OCI-LY1 (cell line): ENCODE measurements around the gene EPHB2.

Experiments used
- EZH2 ChIP-seq: fragments of 200-600 bp; sonication (generic), shearing (Covaris generic); IDR thresholded peaks from 2 replicates; pipeline ENCODE4 v1.8.0; 2017; ENCODE audit warnings: borderline replicate concordance, mixed run types, mild to moderate bottlenecking, antibody characterized with exemption, low read length, moderate library complexity, mixed read lengths
- TF ChIP-seq, protein P1 (sequence below): fragments of 200-600 bp; sonication (generic), shearing (Covaris generic); IDR thresholded peaks from 2 replicates; pipeline ENCODE4 v1.5.1; 2017; ENCODE audit warnings: mild to moderate bottlenecking, antibody characterized with exemption, low read length, moderate library complexity, mixed read lengths

DNA sequence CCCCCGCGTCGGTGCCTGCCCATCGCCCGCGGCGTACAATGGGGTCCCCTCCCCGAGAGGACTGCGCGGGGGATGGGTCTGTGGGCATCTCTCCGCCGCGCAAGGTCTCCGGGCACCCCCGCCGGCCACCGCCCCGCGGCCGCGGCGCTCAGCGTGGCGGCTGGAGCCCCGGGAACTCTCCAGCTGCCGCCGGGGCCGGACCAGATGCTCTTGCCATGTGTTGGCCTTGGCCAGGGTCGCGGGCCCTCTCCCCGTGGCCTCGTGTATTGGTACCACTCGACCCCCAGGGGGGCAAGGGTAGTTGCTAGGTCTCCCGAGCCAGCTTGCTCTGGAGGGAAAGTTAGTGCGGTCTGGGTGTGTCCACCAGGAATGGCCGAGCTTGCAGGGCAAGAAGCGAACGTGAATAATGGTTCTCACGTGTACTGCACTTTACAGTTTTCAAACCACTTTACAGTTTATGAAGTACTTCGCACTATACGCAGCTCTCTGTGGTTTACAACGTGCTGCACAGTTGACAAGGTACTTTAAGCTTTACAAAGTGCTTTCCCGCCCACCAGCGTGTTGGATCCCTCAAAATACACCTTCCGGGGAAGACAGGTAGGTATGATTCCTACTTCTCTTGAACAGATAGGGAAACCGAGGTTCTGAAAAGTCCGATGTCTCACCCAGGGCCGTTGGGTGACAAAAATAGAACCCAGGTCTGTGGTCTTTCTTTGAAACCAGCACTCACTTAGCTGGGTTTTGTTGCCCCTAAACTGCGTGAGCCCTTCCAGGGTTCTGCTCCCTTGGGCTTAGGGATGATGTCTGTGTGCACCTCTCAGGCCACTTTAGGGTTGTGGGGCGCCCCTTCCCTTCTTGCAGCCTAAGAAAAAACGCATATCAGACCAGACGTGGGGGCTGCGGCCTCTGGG is 1.2 kb downstream of the EPHB2 start:
- TF ChIP-seq, protein P1, sequence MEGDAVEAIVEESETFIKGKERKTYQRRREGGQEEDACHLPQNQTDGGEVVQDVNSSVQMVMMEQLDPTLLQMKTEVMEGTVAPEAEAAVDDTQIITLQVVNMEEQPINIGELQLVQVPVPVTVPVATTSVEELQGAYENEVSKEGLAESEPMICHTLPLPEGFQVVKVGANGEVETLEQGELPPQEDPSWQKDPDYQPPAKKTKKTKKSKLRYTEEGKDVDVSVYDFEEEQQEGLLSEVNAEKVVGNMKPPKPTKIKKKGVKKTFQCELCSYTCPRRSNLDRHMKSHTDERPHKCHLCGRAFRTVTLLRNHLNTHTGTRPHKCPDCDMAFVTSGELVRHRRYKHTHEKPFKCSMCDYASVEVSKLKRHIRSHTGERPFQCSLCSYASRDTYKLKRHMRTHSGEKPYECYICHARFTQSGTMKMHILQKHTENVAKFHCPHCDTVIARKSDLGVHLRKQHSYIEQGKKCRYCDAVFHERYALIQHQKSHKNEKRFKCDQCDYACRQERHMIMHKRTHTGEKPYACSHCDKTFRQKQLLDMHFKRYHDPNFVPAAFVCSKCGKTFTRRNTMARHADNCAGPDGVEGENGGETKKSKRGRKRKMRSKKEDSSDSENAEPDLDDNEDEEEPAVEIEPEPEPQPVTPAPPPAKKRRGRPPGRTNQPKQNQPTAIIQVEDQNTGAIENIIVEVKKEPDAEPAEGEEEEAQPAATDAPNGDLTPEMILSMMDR, result no peak
- no peak for TF ChIP-seq EZH2
